Measurements from ENCODE around the gene ACAD9. TPM values are rescaled to one million over a fixed set of nuclear protein-coding genes. Genes with fewer than 3 reads are reported as not detected.
A peak's percentile ranks its signal among the peaks of the same experiment; 100 is the strongest.
"Not testable (repeated sequence)": the region's sequence is repeated elsewhere in the genome, so short reads cannot be mapped to it uniquely, and the experiment has no call there.

Gene ACAD9
- total RNA-seq, 1 experiment from 2014 or later: 43.1 TPM

DNA sequence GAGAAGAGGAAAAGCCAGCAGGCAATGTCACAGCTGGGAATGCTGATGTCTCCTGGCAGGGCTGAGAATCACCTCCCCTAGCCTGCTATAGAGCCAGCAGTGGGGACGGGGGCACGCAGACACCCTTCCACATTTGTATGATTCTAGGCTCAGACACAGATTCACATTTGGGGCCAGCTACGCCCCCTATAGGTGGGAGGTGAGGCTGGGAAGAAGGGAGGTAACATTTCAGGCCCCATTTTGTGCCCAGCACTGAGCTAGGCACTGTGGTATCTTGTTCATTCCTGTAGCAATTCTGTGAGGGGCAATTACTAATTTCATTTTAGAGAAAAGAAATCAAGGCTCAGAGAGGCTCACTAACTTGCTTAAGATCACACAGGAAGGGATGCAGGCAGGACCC lies 15.9 kb upstream of the ACAD9 start:
- DNase-seq (ENCODE audit: unreplicated experiment): no peak
- peaks cover 6% of the 10 kb centered on the region for H3K9me3 Mint-ChIP-seq (ENCODE audit: unreplicated experiment)
- H3K4me3 Mint-ChIP-seq (ENCODE audit: unreplicated experiment): no peak overlapping the region
- no peak overlapping the region for H3K27ac Mint-ChIP-seq (ENCODE audit: low read depth, unreplicated experiment)
- POLR2A ChIA-PET: interaction anchor here (1.1 kb wide), 1 partner anchor 16 kb away, joined by 3 read pairs; the partner anchor contains the start of gene ACAD9
- TF ChIP-seq, protein P1, sequence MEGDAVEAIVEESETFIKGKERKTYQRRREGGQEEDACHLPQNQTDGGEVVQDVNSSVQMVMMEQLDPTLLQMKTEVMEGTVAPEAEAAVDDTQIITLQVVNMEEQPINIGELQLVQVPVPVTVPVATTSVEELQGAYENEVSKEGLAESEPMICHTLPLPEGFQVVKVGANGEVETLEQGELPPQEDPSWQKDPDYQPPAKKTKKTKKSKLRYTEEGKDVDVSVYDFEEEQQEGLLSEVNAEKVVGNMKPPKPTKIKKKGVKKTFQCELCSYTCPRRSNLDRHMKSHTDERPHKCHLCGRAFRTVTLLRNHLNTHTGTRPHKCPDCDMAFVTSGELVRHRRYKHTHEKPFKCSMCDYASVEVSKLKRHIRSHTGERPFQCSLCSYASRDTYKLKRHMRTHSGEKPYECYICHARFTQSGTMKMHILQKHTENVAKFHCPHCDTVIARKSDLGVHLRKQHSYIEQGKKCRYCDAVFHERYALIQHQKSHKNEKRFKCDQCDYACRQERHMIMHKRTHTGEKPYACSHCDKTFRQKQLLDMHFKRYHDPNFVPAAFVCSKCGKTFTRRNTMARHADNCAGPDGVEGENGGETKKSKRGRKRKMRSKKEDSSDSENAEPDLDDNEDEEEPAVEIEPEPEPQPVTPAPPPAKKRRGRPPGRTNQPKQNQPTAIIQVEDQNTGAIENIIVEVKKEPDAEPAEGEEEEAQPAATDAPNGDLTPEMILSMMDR (IDR thresholded peaks at IDR 0.05; ENCODE audit: unreplicated experiment): peak; percentile 41
- intact Hi-C loops (cut with micrococcal nuclease): no loop called here
- H3K36me3 Mint-ChIP-seq (ENCODE audit: insufficient read depth, unreplicated experiment): no peaks in the 10 kb centered on the region
- CTCF ChIA-PET: interaction anchor here (0.7 kb wide), 1 partner anchor 582 kb away, joined by 3 read pairs; no protein-coding TSS in a partner anchor
- no peaks in the 10 kb centered on the region for H3K27me3 Mint-ChIP-seq (ENCODE audit: insufficient read depth, unreplicated experiment)
- BruUV-seq (replicated peaks): no TSS peak
- H3K4me1 Mint-ChIP-seq (ENCODE audit: insufficient read depth, unreplicated experiment): peaks cover 7% of the 10 kb centered on the region

DNA sequence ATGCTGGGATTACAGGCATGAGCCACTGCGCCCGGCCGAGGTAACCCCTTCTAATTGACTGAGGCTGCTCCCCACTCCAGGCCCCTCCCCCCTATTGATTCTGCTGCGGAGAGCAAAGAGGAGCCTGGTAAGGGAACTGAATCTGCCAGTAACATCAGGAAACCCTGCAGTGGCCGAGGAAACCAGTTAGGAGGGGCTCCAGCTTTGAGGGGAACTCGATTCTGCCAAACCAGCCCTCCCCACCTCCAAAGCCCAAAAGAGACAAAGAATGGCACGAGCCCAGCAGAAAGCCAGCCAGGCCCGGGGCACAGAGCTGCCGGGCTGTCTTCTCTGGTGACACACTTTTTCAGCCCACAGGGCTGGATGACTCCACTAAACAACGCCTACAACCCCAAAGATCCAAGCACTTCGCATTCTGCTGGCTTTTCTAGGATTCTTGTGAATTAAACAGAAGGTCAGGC lies 15.0 kb upstream of the ACAD9 start:
- intact Hi-C loops (cut with micrococcal nuclease): no loop called here
- H3K9me3 Mint-ChIP-seq (ENCODE audit: unreplicated experiment): no peaks in the 10 kb centered on the region
- ChIA-PET CTCF (no interaction called here), POLR2A (interaction anchor here (1.1 kb wide), 1 partner anchor 15 kb away, joined by 3 read pairs; the partner anchor contains the start of gene ACAD9)
- BruUV-seq (replicated peaks): no TSS peak
- no peak overlapping the region for H3K27ac Mint-ChIP-seq (ENCODE audit: low read depth, unreplicated experiment)
- no peak for DNase-seq (ENCODE audit: unreplicated experiment)
- H3K4me3 Mint-ChIP-seq (ENCODE audit: unreplicated experiment): no peak overlapping the region
- no peaks in the 10 kb centered on the region for H3K27me3 Mint-ChIP-seq (ENCODE audit: insufficient read depth, unreplicated experiment)
- no peaks in the 10 kb centered on the region for H3K36me3 Mint-ChIP-seq (ENCODE audit: insufficient read depth, unreplicated experiment)
- TF ChIP-seq, protein P1 (IDR thresholded peaks at IDR 0.05; ENCODE audit: unreplicated experiment): no peak
- H3K4me1 Mint-ChIP-seq (ENCODE audit: insufficient read depth, unreplicated experiment): peaks cover 7% of the 10 kb centered on the region

GRCh38 chr3:128864849-128865804 lies 14.3 kb upstream of the ACAD9 start:
- POLR2A ChIA-PET: interaction anchor here (0.6 to 1.2 kb wide), 4 partner anchors 12 to 1206 kb away, joined by 3 to 4 read pairs (median 3); partner anchors contain the start of gene ACAD9
- intact Hi-C loops (cut with micrococcal nuclease); DNase-seq (ENCODE audit: unreplicated experiment); CTCF ChIA-PET; H3K4me3 Mint-ChIP-seq (ENCODE audit: unreplicated experiment); H3K27me3 Mint-ChIP-seq (ENCODE audit: insufficient read depth, unreplicated experiment); H3K4me1 Mint-ChIP-seq (ENCODE audit: insufficient read depth, unreplicated experiment); H3K9me3 Mint-ChIP-seq (ENCODE audit: unreplicated experiment); BruUV-seq (replicated peaks); H3K27ac Mint-ChIP-seq (ENCODE audit: low read depth, unreplicated experiment); H3K36me3 Mint-ChIP-seq (ENCODE audit: insufficient read depth, unreplicated experiment): not testable (repeated sequence)

GRCh38 chr3:128867200-128868125 lies 12.0 kb upstream of the ACAD9 start:
- TF ChIP-seq, protein P1 (IDR thresholded peaks at IDR 0.05; ENCODE audit: unreplicated experiment): no peak
- H3K4me3 Mint-ChIP-seq (ENCODE audit: unreplicated experiment): no peak overlapping the region
- peaks cover 7% of the 10 kb centered on the region for H3K4me1 Mint-ChIP-seq (ENCODE audit: insufficient read depth, unreplicated experiment)
- peak; percentile 65 for DNase-seq (ENCODE audit: unreplicated experiment)
- H3K36me3 Mint-ChIP-seq (ENCODE audit: insufficient read depth, unreplicated experiment): no peaks in the 10 kb centered on the region
- H3K27ac Mint-ChIP-seq (ENCODE audit: low read depth, unreplicated experiment): peak overlapping the region; percentile 71
- POLR2A ChIA-PET: interaction anchor here (0.6 to 2.5 kb wide), 6 partner anchors 11 to 573 kb away, joined by 3 to 21 read pairs (median 3); partner anchors contain the start of gene ACAD9
- CTCF ChIA-PET: interaction anchor here (0.6 to 1.4 kb wide), 3 partner anchors 11 to 271 kb away, joined by 3 to 6 read pairs (median 4); no protein-coding TSS in a partner anchor
- H3K27me3 Mint-ChIP-seq (ENCODE audit: insufficient read depth, unreplicated experiment): no peaks in the 10 kb centered on the region
- intact Hi-C loops (cut with micrococcal nuclease): no loop called here
- no peaks in the 10 kb centered on the region for H3K9me3 Mint-ChIP-seq (ENCODE audit: unreplicated experiment)
- BruUV-seq (replicated peaks): no TSS peak
